ENCODE results near the gene KCNQ1. TPM values are rescaled to one million over a fixed set of nuclear protein-coding genes. Genes with fewer than 3 reads are reported as not detected.

The KCNQ1 gene
- total RNA-seq, 4 donors from 2014 or later, result 3.2 to 12.7 (median 5.5) TPM

DNA sequence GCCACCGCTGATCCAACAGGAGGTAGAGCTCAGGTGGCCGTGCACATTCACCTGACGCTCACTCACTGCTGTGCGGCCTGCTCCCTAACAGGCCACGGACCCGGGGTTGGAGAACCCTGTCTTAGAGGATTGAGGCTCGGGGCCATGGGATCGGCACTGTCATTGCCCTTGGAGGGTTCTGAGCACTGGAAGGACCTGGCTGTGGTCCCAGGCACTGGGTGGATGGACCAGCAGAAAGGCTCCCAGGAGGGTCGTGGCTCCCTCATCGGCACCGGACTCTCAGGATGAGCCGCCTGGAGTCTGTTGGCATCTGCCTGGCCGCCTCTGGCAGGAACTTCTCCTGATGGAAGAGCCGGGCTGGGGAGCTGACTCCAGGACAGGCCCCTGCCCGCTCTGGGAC is 6.5 kb downstream of the KCNQ1 start:
- TF ChIP-seq CTCF (IDR thresholded peaks at IDR 0.05; ENCODE audit: low read depth), result no peak

DNA sequence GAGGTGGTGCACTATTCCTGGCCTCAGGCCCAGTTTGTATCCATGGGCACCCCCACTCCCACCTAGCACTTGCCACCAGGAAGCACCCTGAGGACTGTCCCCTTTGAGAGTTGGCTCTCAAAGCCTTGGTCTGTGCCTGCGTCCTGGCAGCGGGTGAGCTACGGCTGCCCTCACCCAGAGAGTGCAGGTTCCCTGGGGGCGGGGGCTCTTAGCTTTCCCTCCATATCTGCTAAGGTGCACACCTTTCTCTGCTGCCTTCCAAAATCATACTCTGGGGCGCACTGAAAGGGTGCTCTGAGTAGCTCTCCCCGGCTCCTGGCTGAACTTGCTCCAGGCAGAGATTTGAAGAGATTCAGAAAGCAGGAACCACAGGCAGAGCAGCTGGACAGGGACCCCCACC is 7.1 kb downstream of the KCNQ1 start:
- TF ChIP-seq CTCF (IDR thresholded peaks at IDR 0.05; ENCODE audit: low read depth), result no peak

DNA sequence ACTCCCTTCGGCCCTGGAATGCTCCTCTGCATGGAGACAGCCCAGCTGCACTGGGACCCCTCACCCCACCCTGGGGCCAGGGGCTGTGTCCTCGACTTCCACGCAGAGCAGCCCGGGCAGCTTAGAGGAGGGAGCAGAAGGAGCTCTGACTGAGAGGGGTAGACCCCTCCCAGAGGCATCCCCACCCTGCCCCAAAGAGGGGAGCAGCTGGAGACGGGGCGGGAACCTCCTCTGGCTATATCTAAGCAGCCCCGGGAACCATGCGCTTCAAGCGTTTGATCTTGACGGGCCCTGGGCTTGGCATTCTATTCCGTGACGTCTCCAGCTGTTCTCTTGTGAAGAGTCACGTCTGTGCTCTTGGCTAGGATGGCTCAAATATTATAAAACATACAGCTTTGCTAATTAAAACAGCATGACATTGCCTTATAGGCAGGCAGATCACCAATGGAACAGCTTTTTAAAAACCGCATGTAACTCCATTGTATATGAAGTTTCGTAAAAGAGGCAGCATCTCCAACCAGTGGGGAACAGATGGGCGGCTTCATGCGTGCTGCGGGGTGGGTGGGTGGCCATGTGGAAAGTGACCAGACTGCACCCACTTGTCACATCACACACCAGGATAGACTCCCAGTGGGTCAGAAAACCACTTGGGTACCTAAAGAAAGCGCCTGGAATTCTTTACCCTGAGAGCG is 7.7 kb downstream of the KCNQ1 start:
- TF ChIP-seq CTCF (IDR thresholded peaks at IDR 0.05; ENCODE audit: low read depth), result no peak

DNA sequence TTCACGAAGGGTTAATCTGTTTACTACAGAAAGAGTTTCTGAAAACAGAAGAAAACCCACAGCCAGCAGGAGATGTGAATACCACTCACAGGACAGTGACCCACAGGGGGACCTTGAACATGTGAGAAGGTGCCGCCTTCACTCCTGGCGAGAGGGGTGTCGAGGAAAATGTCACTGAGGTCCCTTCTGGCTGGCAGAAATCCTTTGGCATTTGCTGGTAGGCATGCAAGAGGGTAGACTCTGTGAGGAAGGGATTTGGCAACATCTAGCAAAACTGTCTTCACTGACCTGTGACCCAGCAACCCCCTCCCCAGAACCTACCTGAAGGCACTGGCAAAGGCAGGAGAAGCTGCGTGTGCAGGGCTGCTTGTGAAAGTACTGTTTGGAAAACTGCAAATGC is 8.6 kb downstream of the KCNQ1 start:
- TF ChIP-seq CTCF (IDR thresholded peaks at IDR 0.05; ENCODE audit: low read depth), result no peak

DNA sequence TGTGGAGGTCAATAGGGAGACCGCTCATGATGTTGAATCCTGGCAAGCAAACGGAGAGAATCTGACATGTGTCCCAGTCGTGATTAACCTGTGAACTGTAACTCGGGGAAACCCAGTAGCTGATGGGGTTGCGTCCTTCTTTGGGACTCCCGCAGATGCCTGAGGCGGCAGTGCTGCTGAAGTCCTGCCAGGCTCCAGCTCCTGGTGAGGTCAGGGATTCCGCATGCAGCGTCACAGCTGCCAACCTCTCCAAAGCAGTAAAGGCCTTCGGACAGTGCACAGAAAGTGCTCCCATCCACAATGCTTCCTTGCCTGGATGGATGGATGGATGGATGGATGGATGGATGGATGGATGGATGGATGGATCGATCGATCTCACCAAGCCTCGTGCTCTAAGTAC is 13.5 kb downstream of the KCNQ1 start:
- TF ChIP-seq CTCF (IDR thresholded peaks at IDR 0.05; ENCODE audit: low read depth), result no peak

DNA sequence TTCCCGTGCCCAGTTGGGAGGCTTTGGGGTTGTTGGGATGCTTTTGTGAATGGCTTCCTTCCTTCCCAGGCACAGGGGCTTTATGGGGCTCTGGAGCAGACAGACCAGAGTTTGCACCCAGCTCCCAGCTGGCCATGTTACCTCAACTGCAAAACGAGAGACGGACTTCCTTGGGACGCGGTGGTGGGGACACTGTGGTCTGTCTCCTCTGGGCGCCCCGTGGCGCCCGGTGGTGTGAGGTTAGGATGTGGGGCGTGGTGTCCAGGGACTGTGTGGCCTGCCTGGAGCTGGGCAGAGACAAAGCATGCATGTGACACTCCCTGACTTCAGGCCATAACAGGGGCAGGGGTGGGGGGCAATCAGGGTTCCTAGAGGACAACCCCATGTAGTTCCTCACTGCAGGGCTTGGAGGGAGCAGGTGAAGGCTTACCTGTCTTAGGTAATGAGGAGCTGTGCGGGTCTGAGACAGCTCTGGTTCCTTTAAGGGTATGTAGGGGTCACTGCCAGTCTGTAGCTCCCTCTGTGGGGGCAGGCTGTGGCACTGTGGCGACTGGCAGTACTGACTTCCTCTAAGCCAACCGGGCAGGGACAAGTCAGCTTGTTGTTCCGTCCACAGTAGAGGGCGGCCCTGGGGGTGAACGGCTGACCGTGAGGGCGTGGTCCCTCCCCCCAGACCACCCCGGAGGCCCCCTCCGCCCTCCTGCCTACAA is 14.4 kb downstream of the KCNQ1 start:
- no peak for TF ChIP-seq CTCF (IDR thresholded peaks at IDR 0.05; ENCODE audit: low read depth)

GRCh38 chr11:2459796-2460531 is 15.2 kb downstream of the KCNQ1 start:
- no peak for TF ChIP-seq CTCF (IDR thresholded peaks at IDR 0.05; ENCODE audit: low read depth)
